CD4-positive, alpha-beta T cell treated with Interleukin-4 for 1 hour (primary cell): ENCODE data around the gene PPP1CA.
"Not testable (repeated sequence)": the region's sequence is repeated elsewhere in the genome, so short reads cannot be mapped to it uniquely, and the experiment has no call there.

Experiments
- DNase-seq, 2 donors: peaks; one replicate each; pipeline ENCODE4 v3.0.0-alpha.2; 2020 to 2022

PPP1CA gene

DNA sequence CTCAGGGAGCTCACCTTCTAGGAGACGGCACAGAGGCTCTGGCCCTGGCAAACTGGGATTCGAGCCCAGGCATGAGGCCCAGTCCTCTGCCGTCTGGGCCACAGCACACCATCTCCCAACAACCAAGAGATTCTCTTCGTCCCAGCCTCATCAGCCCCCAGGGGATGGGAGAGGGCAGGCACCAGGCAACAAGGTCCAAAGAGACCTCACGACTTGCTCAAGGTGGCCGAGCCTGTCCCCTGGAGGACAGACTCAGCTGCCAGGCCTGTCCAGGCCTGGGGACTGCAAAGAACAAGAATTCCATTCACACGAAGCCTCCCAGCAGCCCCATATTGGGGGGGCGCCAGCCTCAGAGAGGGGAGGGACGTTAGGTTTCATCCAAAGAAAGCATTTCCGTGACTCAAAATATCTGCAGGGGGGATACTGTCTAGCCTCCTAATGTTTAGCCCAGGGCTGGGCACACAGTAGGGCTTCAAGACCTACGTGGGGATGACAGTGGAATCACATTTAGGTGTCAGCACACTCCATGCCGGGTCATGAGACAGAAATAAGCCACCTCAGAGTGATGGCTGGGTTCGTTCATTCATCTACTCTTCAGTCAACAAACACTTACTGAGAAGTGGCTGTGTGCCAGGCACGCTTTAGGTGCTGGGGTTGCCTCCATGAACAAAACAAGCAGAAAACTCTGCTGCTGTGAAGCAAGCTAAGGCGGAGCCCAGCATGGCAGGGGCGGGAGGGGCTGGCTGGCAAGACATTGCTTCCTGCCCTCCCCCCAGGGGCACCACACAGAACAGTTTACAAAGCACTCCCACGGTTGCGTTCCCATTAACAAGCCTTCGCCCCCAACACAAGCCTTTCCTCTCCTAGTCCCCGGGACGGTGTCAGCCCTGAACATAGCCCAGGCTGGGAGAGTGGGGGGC lies 15.0 kb upstream of the PPP1CA start:
- DNase-seq: peak; percentile 90

DNA sequence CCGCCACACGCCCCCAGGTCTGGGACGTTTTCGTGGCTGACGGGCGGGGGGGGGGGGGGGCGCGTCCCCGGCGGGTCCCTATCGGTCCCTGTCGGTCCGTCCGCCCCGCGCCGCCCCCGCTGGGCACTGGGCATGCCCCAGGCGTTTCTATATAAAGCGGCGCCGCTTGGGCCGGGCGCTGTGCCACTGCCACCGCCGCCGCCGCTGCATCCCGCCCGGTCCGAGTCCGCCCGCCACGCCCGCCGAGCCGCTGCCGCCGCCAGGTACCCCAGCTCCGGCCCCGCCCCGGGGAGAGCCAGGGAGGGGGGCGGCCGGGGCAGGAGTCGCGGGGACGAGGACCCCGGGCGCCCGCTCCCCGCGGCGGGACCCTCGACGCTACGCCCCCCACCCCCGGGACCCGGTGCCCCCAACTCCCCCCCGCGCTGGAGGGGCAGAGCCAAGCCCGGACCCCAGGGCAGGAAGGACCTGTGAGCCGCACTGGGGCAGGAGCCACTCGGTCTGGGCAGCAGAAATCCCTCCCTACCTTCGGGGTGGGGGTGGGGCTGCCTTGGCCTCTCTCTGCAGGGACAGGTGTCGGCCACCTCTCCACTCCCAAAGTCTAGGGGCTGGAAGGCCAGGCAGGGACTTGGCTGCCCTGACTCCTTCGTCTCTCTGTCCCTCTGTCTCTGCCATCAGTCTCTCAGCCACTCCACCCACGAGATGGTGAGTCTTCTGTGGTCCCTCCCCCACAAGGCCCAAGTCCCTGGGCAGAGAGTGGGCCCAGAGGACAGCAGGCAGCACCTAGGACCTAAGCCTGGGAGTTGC lies 14.0 kb upstream of the PPP1CA start, which contains the start of gene CARNS1:
TSS of gene CARNS1 (plus strand) at position 178 of the 804 bp plus-strand sequence. CDS start at position 700, 522 bp downstream.
- no peak for DNase-seq

DNA sequence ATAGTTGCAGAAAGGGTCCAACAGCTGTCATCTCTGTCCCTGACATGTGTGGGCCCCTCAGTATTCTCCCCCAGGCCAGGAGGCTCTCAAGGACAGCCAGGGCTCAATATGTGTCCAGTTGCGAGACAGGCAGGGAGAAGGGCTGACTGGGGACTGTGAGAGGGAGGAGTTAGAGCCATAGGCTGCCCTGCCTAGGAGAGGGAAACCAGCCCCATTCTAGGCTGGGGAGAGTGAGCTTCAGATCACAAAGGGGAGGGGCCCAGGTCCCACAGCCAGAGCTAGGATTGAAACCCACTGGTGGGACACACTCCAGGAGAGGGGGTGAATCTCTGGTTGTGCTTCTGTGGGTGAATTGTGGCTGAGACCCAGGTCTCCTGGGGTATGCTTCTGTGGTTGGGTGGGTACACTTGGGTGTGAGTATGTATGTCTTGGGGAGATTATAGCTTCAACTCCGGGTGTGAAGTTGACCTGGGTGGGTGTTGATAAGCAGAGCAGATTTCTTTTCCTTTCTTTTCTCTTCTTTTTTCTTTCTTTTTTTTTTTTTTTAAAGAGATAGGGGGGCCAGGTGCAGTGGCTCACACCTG lies 11.7 kb upstream of the PPP1CA start:
- DNase-seq: no peak

DNA sequence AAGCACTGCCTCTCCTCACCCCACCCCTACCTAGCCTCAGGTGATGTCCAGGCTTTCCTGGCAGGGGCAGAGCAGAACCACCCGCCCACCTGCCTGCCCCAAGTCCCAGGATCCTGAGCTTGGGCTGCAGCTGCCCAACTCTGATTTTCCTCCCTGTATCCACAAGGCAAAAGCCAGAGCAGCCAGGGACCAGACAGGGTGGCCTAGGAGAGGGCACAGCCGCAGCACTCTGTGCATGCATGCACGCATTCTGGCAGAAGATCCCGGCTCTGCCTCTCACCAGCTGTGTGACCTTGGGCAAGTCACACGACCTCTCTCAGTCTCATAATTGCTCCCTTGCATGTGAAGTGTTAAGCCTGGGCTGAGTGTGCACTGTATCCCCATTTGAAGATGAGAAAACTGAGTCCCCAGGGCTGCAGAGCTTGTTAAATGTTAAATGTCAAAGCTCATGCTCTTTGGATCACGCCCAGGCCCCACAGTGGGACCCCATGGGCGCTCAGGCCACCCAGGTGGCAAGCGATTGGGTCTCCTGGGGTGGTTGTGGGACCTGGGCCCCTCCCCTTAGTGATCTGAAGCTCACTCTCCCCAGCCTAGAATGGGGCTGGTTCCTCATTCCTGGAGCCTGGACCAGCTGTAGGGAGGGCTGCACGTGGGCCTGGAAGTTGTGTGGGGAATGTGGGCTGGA lies 11.0 kb upstream of the PPP1CA start:
- no peak for DNase-seq

DNA sequence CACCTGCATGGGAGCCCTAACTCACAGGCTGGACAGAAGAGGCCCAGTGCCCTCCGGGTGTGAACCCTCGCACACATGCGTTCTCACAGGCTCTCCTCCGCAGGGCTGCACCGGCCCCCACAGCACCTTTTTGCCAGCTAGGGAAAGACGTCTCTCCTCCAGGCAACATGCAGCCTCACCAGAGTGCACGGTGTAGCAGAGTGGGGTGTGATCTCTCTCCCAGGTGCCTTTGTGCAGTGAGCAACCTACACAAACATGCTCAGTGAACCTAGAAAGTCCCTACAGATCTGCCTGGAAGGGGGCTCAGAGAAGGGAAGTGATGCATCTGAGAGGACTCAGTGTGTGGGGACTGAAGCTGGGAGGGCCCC lies 10.1 kb upstream of the PPP1CA start:
- no peak for DNase-seq

DNA sequence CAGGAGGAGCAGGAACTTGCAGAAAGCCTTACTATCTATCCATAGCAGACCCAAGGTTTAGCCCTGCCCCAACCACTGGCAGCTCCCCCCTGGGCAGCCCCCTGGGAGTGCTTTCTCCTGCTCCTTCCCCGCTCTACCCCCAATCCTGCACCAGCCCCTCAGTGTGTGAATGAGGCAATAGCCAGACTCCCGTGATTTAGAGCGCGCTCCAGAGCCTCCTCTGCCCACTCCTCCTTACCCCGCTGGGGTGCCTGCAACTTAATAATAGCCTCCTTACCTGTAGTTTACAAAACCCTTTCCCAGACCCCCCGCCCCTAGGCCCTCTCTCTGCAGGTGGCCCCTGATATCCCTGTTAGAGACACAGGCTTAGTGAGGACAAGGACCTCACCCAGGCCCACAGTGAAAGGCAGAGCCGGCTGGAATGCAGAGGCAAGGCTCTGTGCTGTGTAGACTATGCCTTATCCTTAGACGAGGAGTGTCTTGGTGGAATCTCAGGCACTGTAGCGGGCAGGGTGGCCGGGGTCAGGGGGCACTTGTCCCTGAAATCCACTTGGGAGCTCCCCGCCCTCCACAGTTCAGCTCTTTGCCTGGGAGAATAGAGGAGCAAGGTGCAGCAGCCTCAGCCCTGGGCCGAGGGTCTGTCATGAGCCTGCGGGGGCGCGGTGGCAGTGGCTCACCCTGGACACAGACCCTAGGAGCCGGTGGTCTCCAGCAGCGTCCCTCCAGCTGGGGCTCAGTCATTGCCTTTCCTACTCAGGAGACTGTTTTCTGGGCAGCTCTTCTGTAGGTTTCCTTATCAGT lies 9.5 kb upstream of the PPP1CA start:
- no peak for DNase-seq

DNA sequence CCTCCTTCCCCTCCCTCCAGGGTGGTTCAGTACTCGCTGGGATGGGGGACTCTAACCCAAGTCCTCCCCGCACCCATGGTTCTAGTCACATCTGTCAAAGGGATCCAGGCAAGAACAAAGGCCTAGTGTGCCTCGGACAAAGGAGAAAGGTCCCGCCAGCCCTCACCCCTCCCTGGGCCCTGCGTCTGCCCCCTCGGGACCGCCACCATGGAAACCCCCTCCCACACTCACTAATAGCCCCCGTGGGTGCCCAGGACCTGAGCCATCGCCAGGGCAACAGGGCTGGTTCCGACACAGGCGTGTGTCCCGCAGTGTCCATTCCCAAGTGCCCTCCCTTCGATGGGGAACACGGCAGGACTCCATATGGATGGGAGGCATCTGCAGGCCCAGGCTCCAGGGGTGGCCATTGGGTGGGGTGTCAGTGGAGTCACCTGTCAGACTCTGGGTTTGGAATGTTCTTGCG lies 8.7 kb upstream of the PPP1CA start:
- no peak for DNase-seq

DNA sequence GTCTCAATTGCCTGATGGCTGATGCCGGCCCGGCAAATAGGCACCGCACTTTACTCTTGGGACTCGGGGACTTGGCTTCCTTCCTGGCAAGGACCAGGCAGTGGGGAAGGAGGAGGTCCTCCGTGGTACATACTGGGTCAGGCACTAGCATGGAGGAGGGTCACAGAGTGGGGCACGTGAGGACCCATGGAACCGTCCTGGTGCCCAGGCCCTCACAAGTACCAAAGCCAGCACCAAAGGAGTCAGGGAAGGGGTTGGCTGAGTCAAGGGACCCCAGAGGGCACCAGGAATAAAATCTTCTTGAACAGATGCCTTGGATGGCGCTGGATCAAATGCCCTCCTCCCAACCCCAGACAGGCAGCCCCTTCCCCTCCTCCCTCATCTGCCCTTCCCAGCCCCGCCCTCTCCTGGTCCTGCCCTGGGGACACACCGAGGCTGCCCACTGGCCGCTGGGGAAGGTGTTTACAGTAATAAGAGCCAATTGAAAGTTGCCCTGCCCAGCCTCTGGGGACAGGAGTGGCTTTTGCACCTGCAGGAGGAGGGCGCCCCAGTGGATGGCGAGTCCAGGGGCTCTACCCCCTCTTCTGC lies 8.2 kb upstream of the PPP1CA start:
- peak in 1 of 2 donors; percentile 47 for DNase-seq

DNA sequence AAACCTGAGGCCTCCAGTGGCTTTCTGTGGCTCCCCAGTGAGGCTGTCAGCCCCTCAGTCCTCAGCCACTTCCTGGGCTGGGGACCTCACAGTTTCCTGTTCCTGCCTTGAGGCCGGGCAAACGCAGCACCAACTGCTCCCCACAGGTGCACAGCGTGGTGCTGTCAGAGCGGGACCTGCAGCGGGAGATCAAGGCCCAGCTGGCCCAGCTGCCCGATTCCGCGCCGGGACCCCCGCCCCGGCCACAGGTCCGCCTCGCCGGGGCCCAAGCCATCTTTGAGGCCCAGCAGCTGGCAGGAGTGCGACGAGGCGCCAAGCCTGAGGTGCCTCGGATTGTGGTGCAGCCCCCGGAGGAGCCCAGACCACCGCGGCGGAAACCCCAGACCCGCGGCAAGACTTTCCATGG lies 7.6 kb upstream of the PPP1CA start:
- peak; percentile 73 to 81 for DNase-seq

DNA sequence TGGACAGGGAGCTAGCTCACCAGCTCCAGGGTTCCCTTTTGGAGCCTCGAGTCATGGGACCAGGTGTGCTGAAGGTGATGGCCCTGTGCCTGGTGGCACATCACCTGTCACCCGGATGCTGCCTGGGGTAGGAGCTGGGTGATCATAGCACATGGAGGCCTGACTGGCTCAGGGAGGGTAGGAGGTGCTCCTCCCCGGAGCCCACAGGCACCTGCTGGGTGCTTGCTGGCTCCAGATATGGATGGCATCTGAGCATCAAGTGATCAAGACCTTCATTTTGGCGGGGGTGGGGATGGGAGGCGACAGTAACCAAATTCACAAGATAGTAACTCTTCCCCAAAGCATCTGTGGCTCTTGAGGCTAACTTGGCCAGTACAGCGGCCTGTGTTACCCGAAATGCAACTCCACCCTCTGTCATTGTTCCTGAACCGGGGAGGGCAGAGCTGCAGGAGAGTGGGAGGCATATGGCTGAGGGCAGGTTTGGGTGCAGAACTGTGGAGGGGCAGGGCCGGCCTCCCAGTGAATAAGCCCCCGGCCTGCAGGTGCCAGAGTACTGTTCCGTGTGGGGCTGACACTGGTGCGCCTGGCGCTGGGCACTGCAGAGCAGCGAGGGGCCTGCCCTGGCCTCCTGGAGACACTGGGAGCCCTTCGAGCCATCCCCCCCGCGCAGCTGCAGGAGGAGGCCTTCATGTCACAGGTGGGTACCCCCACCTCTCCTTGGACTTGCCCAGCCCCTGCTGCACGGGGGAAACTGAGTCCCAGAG lies 7.0 kb upstream of the PPP1CA start:
- no peak for DNase-seq

DNA sequence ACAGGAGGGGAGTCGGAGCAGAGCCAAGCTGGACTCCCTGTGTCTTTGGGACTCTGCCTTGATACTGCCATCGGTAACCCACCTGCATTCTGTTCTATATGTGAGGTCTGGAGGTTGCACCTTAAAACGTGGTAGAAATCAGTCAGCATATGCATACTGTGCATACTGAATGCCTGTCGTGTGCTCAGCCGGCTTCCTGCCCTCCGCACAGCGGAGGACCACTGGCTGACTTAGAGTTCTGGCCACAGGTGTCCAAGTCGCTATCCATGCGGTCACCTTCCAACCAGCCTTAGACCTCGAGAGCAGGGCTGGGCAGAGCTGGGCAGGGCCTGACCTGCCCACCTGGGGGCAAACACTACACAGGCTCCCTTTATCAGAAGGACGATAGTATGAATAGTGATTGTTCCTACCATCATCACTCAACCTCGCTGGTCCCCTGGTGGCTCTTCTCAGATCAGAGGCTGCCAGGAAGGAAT lies 6.1 kb upstream of the PPP1CA start:
- no peak for DNase-seq

DNA sequence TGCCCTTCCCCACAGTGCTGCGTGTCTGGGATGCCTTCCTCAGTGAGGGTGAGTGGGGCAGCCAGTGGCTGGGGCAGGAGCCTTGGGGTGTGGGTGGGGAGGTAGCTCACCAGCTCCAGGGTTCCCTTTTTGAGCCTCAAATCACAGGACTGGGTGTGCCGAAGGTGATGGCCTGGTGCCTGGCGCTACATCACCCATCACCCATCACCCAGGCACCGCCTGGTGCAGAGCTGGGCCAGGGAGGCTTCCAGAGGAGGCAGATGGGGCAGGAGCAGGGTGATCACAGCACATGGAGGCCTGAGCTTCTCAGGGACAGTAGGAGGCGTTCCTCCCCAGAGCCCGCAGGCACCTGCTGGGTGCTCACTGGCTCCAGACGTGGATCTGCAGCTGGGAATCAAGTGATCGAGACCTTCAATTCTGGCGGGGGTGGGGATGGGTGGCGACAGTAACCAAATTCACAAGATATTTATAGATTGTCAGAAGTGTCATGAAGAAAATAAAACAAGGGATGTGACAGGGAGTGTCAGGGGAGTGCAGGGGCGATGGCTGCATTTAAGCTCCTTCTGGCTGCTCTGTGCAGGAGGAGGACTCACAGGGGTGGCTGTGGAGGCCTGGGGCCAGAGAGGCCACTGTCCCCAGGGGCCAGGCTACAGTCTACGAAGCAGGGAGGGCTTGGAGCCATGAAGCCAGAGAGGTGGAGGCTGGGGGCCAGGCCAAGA lies 5.5 kb upstream of the PPP1CA start:
- peak in 1 of 2 donors; percentile 39 for DNase-seq

DNA sequence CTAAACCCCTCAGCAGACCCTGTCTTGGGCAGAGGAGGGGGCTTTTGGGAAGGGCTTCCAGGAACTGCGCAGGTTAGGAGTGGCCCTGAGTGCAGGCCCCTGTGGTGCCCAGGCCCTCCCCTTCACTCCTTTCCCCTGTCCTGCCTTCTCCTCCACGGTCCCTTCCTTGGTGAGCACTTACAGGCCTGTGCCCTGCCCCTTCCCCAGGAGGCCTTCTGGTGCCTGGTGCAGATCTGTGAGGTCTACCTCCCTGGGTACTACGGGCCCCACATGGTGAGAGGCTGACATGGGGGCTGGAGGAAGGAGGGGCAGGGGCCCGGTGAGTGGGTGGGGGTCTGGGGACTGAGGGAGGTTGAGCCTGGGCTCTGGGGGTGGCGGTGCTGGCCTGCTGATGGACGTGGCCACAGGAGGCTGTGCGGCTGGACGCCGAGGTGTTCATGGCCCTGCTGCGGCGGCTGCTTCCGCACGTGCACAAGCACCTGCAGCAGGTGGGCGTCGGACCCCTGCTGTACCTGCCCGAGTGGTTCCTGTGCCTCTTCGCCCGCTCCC lies 4.8 kb upstream of the PPP1CA start:
- no peak for DNase-seq

DNA sequence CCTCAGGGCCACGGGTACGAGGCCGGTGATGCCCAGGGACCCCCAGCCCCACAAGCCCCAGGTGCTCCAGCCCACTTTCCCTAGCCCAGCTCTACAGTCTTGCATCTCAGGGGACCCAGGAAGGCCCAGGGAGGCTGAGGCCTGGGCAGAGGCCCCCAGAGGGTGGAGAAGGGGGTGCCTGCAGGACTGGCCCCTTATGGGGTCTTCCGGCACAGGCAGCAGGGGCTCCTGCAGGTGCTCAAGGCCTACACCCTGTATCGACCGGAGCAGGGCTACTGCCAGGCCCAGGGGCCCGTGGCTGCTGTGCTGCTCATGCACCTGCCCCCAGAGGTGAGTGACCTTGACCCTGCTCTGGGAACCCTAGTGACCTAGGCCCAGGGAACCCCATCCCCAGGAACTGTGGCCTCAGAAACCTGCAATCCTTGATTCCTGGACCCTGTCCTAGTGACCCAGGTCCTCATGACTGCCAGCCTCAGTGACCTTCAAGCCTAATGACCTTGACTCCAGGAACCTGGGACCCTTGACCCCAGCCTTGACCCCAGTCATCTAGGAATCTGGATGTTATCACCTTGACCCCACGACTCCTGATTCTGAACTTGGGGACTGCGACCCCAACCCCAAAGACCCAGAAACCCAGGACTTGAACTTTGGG lies 4.2 kb upstream of the PPP1CA start:
- DNase-seq: no peak

DNA sequence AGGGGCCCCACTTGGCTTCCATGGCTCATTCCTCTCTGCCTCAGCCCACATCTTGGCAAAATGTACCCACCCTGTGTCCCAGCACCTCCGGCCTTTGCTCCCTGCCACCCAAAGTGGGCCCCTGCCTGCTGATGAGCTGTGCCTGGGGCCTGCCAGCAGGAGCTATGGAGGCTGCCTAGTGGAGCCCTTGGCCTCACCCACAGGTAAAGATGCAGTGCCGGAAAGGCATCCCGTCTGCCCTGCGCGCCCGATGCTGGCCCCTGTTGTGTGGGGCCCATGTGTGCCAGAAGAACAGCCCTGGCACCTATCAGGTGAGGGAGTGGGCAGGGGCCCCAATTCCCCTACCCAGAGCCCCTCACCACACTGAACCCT lies 3.5 kb upstream of the PPP1CA start:
- no peak for DNase-seq

DNA sequence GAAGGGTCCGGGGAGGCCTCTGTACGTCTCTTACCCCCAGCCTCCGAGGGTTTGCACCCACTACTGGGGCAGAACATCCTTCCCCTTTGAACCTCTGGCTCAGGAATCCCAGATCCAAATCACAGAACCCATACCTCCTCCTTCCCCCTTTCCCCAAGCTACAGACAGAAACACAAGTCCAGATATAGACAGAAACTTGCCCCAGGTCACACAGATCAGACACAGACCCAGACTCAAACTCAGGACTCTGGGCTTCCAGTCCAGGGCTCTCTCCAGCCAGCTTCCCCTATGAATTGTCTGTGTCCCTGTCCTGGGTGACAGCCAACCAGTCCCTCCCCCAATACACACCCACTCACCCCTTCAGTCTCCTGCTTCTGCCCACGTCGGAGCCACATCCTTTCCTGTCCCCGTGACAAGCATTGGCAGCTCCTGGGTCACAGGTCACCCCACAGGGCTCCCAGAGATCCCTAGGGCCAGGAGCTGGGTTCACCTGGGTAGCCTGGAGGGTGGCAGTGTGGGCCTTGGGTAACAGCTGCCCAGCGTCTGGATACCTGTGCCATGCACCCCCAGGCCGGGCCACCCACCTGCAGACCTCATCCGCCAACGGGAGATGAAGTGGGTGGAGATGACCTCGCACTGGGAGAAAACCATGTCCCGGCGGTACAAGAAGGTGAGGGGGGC lies 3.0 kb upstream of the PPP1CA start:
- peak; percentile 50 to 65 for DNase-seq

DNA sequence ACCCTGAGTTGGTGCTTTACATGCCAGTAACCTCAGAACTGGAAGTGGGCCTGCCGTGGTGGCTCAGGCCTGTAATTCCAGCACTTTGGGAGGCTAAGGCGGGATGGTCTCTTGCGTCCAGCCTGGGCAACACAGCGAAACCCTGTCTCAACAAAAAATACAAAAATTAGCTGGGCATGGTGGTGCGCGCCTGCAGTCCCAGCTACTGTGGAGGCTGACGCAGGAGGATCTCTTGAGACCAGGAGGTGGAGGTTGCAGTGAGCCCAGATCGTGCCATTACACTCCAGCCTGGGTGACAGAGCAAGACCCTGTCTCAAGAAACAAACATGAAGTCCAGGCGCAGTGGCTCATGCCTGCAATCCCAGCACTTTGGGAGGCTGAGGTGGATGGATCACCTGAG lies 1.4 kb upstream of the PPP1CA start:
- DNase-seq: not testable (repeated sequence)

DNA sequence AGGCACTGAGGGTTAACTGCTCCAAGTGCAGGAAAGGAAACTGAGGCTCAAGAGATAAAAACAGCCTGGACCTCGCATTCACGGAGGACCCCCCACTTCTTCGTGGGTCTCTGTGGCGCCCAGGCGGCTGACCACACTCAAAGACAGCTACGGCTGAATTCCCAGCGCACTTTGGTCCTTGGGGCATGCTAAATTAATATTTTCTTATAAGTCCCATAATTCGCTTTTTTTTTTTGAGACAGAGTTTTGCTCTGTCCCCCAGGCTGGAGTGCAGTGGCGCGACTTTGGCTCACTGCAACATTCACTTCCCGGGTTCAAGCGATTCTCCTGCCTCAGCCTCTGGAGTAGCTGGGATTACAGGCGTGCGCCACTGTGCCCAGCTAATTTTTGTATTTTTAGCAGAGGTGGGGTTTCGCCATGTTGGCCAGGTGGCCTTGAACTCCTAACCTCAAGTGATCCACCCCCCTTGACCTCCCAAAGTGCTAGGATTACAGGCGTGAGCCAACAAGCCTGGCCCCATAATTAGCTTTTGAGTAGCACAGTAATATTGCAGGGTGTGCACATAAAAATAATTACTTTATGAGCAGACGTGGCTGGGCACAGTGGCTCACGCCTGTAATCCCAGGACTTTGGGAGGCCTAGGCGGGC lies 658 bp upstream of the PPP1CA start:
- not testable (repeated sequence) for DNase-seq
